KMS-11 (cell line): ENCODE results near the gene NREP.

Experiments used
- H2AFZ ChIP-seq: fragments of 200-600 bp; sonication (generic); 2 replicates; pipeline ENCODE4 v1.6.1; 2016; ENCODE audit warnings: antibody characterized with exemption, mixed run types, low read depth
- H3K27ac ChIP-seq: fragments of 200-600 bp; sonication (generic); 2 replicates; pipeline ENCODE4 v1.6.1; 2016; ENCODE audit warnings: mild to moderate bottlenecking, mixed run types
- H3K27me3 ChIP-seq: fragments of 200-600 bp; sonication (generic); 2 replicates; pipeline ENCODE4 v1.6.1; 2017; ENCODE audit warnings: mild to moderate bottlenecking, low read depth, mixed run types, moderate library complexity; ENCODE audit not compliant: insufficient read depth
- H3K36me3 ChIP-seq: fragments of 200-600 bp; sonication (generic); 2 replicates; pipeline ENCODE4 v1.6.1; 2017; ENCODE audit warnings: mild to moderate bottlenecking, mixed run types; ENCODE audit not compliant: insufficient read depth
- H3K4me1 ChIP-seq: fragments of 200-600 bp; sonication (generic); 2 replicates; pipeline ENCODE4 v1.6.1; 2016; ENCODE audit warnings: mild to moderate bottlenecking, low read depth, mixed run types; ENCODE audit not compliant: poor library complexity, severe bottlenecking
- H3K4me2 ChIP-seq: fragments of 200-600 bp; sonication (generic); 2 replicates; pipeline ENCODE4 v1.7.0; 2016; ENCODE audit warnings: mild to moderate bottlenecking, mixed run types
- H3K4me3 ChIP-seq: fragments of 200-600 bp; sonication (generic); IDR thresholded peaks from 2 replicates; pipeline ENCODE4 v1.6.1; 2017; ENCODE audit warnings: low read depth, low read length, mixed read lengths; ENCODE audit not compliant: insufficient read depth
- H3K79me2 ChIP-seq: fragments of 200-600 bp; sonication (generic); 2 replicates; pipeline ENCODE4 v1.6.1; 2016; ENCODE audit warnings: low read depth, mixed run types; ENCODE audit not compliant: insufficient read depth
- H3K9ac ChIP-seq: fragments of 200-600 bp; sonication (generic); 2 replicates; pipeline ENCODE4 v1.6.1; 2016; ENCODE audit warnings: mild to moderate bottlenecking, mixed run types
- H4K20me1 ChIP-seq: fragments of 200-600 bp; sonication (generic); 2 replicates; pipeline ENCODE4 v1.6.1; 2016; ENCODE audit warnings: mild to moderate bottlenecking, mixed run types; ENCODE audit not compliant: insufficient read depth
- TF ChIP-seq, protein P1 (sequence below): fragments of 200-600 bp; sonication (generic); conservative IDR thresholded peaks from 2 replicates; pipeline ENCODE4 v1.6.1; 2017; ENCODE audit warnings: low read depth, mild to moderate bottlenecking, antibody characterized with exemption, low read length, moderate library complexity, mixed read lengths

The NREP gene

DNA sequence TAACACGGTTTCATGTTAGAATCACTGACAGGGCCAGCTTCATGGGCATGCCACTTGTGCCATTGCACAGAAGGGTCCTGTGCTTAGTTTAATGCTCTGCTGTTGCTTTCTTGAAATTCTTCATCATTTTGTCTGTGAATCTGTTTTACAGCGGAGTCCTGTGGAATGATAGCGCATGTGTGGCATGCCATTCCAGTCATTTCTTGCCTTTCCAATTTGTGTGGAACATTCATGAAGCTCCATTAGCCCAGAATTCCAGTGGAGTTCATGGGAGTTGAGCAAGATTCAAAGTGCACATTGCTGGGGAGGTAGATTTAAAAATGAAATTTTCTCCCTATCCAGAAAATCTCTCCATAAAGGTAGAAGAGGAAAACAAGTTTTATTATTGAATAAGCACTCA lies 43.4 kb upstream of the NREP start:
- Histone ChIP-seq H4K20me1 (no peaks in the 10 kb centered on the region), H3K79me2 (no peaks in the 10 kb centered on the region), H3K27me3 (no peaks in the 10 kb centered on the region), H3K36me3 (no peaks in the 10 kb centered on the region), H3K4me2 (no peak overlapping the region), H3K4me3 (no peak overlapping the region), H2AFZ (no peak overlapping the region), H3K9ac (no peak overlapping the region), H3K4me1 (no peaks in the 10 kb centered on the region), H3K27ac (no peak overlapping the region)
- TF ChIP-seq, protein P1, sequence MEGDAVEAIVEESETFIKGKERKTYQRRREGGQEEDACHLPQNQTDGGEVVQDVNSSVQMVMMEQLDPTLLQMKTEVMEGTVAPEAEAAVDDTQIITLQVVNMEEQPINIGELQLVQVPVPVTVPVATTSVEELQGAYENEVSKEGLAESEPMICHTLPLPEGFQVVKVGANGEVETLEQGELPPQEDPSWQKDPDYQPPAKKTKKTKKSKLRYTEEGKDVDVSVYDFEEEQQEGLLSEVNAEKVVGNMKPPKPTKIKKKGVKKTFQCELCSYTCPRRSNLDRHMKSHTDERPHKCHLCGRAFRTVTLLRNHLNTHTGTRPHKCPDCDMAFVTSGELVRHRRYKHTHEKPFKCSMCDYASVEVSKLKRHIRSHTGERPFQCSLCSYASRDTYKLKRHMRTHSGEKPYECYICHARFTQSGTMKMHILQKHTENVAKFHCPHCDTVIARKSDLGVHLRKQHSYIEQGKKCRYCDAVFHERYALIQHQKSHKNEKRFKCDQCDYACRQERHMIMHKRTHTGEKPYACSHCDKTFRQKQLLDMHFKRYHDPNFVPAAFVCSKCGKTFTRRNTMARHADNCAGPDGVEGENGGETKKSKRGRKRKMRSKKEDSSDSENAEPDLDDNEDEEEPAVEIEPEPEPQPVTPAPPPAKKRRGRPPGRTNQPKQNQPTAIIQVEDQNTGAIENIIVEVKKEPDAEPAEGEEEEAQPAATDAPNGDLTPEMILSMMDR: no peak

GRCh38 chr5:111795142-111795541 lies 38.1 kb upstream of the NREP start:
- no peaks in the 10 kb centered on the region for H3K27me3 ChIP-seq
- H4K20me1 ChIP-seq: no peaks in the 10 kb centered on the region
- H3K4me3 ChIP-seq: no peak overlapping the region
- H3K4me1 ChIP-seq: no peaks in the 10 kb centered on the region
- TF ChIP-seq, protein P1: no peak
- no peak overlapping the region for H3K27ac ChIP-seq
- no peak overlapping the region for H3K4me2 ChIP-seq
- no peaks in the 10 kb centered on the region for H3K36me3 ChIP-seq
- H3K9ac ChIP-seq: no peak overlapping the region
- H3K79me2 ChIP-seq: no peaks in the 10 kb centered on the region
- no peak overlapping the region for H2AFZ ChIP-seq

DNA sequence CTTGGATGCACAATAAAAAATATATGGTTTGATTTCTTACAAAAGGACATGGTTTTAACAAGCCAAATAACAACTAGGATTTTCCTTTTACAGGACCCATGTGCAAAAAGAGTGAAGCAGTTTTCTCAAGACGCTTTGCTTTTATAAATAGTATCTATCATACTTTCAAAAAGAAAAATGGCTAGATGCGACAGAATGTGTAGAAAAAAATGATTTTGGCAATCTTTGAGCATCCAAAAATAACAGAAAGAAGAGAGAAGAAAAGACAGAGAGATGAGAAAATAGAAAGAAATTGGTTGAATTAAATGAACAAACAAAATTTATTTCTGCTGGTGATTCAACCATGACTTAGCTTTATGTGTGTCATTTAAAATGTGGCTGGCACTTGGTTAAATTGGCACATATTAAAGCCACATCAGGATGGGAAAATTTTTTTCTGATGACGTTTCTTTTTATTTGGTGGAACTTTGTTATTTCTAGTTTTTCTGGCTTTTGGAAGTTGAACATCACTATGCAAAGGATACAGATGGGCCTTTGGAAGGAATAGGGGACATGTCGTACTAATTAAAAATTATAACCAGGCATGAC lies 35.6 kb upstream of the NREP start:
- Histone ChIP-seq H3K27me3 (no peaks in the 10 kb centered on the region), H3K4me1 (no peaks in the 10 kb centered on the region), H2AFZ (no peak overlapping the region), H3K36me3 (no peaks in the 10 kb centered on the region), H3K4me2 (no peak overlapping the region), H4K20me1 (no peaks in the 10 kb centered on the region), H3K27ac (no peak overlapping the region), H3K4me3 (no peak overlapping the region), H3K79me2 (no peaks in the 10 kb centered on the region), H3K9ac (no peak overlapping the region)
- TF ChIP-seq, protein P1: no peak

DNA sequence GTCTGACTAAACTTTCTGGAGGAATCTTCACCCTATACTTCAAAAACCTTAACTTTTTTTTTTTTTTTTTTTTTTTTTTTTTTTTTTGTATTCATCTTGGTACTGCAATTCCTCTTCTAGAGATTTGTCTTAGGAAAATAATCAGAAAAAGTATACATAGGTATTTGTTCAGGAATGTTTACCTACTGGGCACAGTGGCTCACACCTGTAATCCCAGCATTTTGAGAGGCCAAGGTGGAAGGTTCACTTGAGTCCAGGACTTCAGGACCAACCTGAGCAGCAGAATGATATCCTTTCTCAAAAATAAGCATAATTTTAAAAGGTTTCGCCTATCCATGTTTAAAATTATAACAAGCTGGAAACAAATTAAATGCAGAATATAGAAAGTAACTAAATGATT lies 33.3 kb upstream of the NREP start:
- H3K9ac ChIP-seq: no peak overlapping the region
- H3K4me3 ChIP-seq: no peak overlapping the region
- H2AFZ ChIP-seq: no peak overlapping the region
- no peaks in the 10 kb centered on the region for H3K27me3 ChIP-seq
- no peaks in the 10 kb centered on the region for H4K20me1 ChIP-seq
- no peaks in the 10 kb centered on the region for H3K36me3 ChIP-seq
- H3K4me2 ChIP-seq: no peak overlapping the region
- TF ChIP-seq, protein P1: no peak
- H3K4me1 ChIP-seq: no peaks in the 10 kb centered on the region
- no peak overlapping the region for H3K27ac ChIP-seq
- no peaks in the 10 kb centered on the region for H3K79me2 ChIP-seq
